ENCODE data around the gene SMS.

Gene SMS

DNA sequence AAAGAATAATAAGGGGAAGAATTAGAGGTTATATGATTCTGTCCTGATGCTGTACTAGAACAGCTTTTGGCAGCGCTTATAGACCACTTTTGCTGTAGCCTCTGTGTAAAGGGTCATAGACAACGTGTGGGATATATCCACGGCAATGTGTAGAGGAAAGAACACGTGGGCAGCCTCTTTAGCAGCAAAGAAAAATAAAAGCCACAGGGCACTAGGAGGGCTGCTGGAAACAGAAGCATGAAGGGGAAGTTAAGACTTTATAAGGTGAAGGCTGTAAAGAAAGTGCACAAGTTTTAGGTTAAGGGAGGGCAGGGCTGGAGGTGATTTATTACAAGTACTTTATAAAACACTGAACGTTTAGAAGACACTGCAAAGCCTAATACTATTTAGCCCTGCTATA lies 71.5 kb downstream of the SMS start:
- no peaks in the 10 kb centered on the region for H3K36me3 ChIP-seq (ENCODE audit: control insufficient read depth, insufficient read depth, low read length)
- no peaks in the 10 kb centered on the region for H3K9me3 ChIP-seq (ENCODE audit: control insufficient read depth, low read length)
- H3K27ac ChIP-seq (ENCODE audit: low read depth, low read length, severe bottlenecking): no peak overlapping the region
- 79 to 92% methylated on average over 3 of the region's 5 CpGs for WGBS, 2 experiments (ENCODE audit: insufficient coverage in 2 of 2)
- no peaks in the 10 kb centered on the region for H3K4me1 ChIP-seq (ENCODE audit: control insufficient read depth, insufficient read depth, low read length, poor library complexity, severe bottlenecking)
- no peak overlapping the region for H3K4me3 ChIP-seq (ENCODE audit: extremely low read depth, insufficient read depth, low read length, poor library complexity, severe bottlenecking)

DNA sequence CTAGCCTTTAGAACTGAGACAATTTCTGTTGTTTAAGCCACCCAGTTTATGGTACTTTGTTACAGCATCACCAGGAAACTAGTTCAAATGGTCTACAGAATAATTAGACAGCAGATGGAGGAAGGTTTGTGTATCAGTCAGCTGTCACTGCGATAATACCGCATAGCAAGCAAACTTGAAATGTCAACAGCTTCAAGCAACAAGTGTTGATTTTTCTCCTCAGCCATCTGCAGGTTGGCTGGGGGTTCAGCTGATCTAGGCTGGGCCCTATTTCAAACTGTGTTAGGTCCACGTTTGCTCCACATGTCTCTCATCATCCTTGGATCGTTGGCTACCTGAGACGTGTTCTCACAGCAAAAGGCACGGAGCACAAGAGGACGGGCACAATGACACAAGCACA lies 72.4 kb downstream of the SMS start:
- H3K9me3 ChIP-seq (ENCODE audit: control insufficient read depth, low read length): no peaks in the 10 kb centered on the region
- H3K4me3 ChIP-seq (ENCODE audit: extremely low read depth, insufficient read depth, low read length, poor library complexity, severe bottlenecking): no peak overlapping the region
- no peak overlapping the region for H3K27ac ChIP-seq (ENCODE audit: low read depth, low read length, severe bottlenecking)
- no peaks in the 10 kb centered on the region for H3K4me1 ChIP-seq (ENCODE audit: control insufficient read depth, insufficient read depth, low read length, poor library complexity, severe bottlenecking)
- no peaks in the 10 kb centered on the region for H3K36me3 ChIP-seq (ENCODE audit: control insufficient read depth, insufficient read depth, low read length)
- 89 to 97% methylated on average over 4 to 6 of the region's 7 CpGs for WGBS, 2 experiments (ENCODE audit: insufficient coverage in 2 of 2)

DNA sequence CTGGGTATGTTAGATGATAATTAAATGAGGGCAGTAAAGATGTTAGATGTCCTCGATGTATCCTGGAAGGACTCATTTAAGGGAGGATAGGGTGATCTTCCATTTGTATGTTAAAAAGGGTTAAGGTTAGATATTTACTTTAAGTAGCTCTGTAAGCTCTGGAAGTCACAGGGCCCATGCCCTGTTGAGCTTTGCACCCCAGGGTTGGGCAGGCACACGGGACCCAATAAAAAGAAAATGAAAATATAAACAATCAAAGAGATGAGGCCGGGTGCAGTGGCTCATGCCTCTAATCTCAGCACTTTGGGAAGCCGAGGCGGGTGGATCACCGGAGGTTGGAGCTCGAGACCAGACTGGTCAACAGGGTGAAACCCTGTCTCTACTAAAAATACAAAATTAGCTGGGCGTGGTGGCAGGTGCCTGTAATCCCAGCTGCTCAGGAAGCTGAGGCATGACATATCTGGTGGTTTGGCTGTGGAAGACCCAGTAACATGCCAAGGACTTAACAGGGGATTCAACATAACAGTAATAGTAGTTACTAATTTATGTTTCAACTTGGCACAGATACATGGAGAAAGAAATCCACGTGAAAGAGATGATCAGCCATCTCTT lies 74.7 kb downstream of the SMS start:
- Histone ChIP-seq H3K9me3 (ENCODE audit: control insufficient read depth, low read length) (no peaks in the 10 kb centered on the region), H3K27ac (ENCODE audit: low read depth, low read length, severe bottlenecking) (no peak overlapping the region), H3K36me3 (ENCODE audit: control insufficient read depth, insufficient read depth, low read length) (no peaks in the 10 kb centered on the region), H3K4me1 (ENCODE audit: control insufficient read depth, insufficient read depth, low read length, poor library complexity, severe bottlenecking) (no peaks in the 10 kb centered on the region), H3K4me3 (ENCODE audit: extremely low read depth, insufficient read depth, low read length, poor library complexity, severe bottlenecking) (no peak overlapping the region)
- WGBS, 2 experiments (ENCODE audit: insufficient coverage in 2 of 2): 88 to 100% methylated on average over 1 to 4 of the region's 9 CpGs

DNA sequence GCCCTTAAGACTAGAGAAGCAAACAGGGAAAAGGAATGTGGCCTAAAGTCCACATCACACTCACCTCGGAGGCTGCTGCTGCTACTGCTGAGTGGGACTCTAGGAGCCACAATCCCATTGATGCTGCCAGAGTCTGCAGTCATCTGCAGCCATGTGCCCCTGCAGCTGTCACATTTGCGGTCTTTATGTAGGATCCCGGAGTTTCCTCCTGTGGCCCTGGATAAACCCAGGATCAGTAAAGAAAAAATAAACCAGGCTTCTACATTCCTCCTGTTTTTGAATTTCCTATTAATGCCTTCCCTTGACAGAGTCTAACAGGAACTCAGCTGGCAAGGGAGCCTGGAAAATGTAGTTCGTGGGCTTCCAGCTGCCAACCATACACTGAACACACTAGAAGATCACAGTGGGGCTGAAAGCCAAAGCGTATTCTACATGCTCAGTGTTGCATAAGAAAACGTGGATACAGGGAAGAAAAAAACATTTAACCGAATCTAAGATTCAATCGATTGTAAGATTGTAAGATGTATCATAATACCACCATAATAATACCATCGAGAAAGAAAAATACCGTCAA lies 81.3 kb downstream of the SMS start:
- WGBS, 2 experiments (ENCODE audit: insufficient coverage in 2 of 2): 96 to 100% methylated on average over 2 to 3 of the region's 10 CpGs
- no peak overlapping the region for H3K27ac ChIP-seq (ENCODE audit: low read depth, low read length, severe bottlenecking)

DNA sequence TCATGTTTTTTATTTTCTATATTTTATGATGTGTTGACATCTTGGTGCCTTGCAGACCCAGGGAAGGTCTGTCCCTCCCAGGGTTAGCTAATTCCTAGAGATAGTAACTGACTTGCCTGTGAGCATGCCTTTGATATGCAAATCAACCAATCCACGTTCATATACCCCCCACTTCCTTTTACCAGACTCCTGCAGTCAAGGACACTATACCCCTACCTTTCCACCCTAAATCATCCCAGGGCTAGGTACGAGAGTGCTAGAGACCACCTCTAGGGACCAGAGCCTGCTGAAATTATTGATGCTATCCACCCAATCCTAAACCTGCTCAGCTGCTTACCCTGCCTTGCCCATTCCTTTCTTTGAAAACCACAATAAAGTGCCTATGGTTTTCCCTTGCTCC lies 84.1 kb downstream of the SMS start:
- Histone ChIP-seq H3K27ac (ENCODE audit: low read depth, low read length, severe bottlenecking) (no peak overlapping the region), H3K36me3 (ENCODE audit: control insufficient read depth, insufficient read depth, low read length) (no peaks in the 10 kb centered on the region)

More for the DNA sequence above, 81.3 kb downstream of the SMS start:
- H3K4me3 ChIP-seq (ENCODE audit: extremely low read depth, insufficient read depth, low read length, poor library complexity, severe bottlenecking): no peak overlapping the region
- no peaks in the 10 kb centered on the region for H3K9me3 ChIP-seq (ENCODE audit: control insufficient read depth, low read length)
- H3K36me3 ChIP-seq (ENCODE audit: control insufficient read depth, insufficient read depth, low read length): no peaks in the 10 kb centered on the region
- H3K4me1 ChIP-seq (ENCODE audit: control insufficient read depth, insufficient read depth, low read length, poor library complexity, severe bottlenecking): no peaks in the 10 kb centered on the region

DNA sequence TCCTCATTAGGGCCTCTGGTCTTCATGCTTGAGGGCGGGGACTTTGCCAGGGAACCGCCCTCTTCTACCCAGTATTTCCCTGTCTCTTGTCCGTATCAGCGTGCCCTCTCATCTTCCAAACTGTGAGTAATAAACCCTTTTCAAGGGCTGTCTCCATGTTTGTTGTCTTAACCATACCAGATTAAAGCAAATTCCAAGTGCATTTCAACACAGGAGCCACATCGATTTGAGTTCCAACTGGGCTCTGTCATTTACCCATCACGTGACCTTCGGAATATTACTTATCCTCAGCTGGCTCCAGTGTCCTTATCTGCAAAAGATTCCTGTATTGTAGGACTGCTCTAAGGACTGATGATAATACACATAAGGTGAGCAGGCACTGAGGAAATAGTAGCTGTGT lies 85.2 kb downstream of the SMS start:
- WGBS, 2 experiments (ENCODE audit: insufficient coverage in 2 of 2): 100% methylated on average over 2 to 4 of the region's 7 CpGs
- no peak overlapping the region for H3K4me3 ChIP-seq (ENCODE audit: extremely low read depth, insufficient read depth, low read length, poor library complexity, severe bottlenecking)

More for the DNA sequence above, 84.1 kb downstream of the SMS start:
- 42 to 86% methylated on average over 1 to 2 of the region's 2 CpGs for WGBS, 2 experiments (ENCODE audit: insufficient coverage in 2 of 2)
- H3K4me1 ChIP-seq (ENCODE audit: control insufficient read depth, insufficient read depth, low read length, poor library complexity, severe bottlenecking): no peaks in the 10 kb centered on the region
- no peaks in the 10 kb centered on the region for H3K9me3 ChIP-seq (ENCODE audit: control insufficient read depth, low read length)
- no peak overlapping the region for H3K4me3 ChIP-seq (ENCODE audit: extremely low read depth, insufficient read depth, low read length, poor library complexity, severe bottlenecking)

DNA sequence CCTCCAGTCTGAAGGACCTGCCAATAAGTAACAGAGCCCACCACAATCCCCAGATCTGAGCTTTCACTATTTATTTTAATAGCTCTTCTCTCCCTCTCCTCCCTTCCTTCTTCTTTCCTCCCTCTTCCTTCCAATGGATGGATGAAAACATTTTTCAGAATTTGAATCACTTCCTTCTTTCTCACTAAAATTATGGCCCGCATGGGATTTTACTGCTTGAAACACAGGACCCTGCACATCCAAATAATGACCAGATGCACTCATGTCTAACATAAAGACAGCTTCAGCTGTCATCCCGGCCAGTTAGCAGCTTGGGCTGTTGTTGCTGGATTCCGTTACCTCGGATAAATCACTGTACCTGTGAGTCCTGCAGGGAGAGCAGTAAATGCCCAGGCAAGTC lies 86.2 kb downstream of the SMS start:
- Histone ChIP-seq H3K4me1 (ENCODE audit: control insufficient read depth, insufficient read depth, low read length, poor library complexity, severe bottlenecking) (no peaks in the 10 kb centered on the region), H3K9me3 (ENCODE audit: control insufficient read depth, low read length) (no peaks in the 10 kb centered on the region), H3K4me3 (ENCODE audit: extremely low read depth, insufficient read depth, low read length, poor library complexity, severe bottlenecking) (no peak overlapping the region), H3K36me3 (ENCODE audit: control insufficient read depth, insufficient read depth, low read length) (no peaks in the 10 kb centered on the region), H3K27ac (ENCODE audit: low read depth, low read length, severe bottlenecking) (no peak overlapping the region)
- 92 to 94% methylated on average over 2 of the region's 4 CpGs for WGBS, 2 experiments (ENCODE audit: insufficient coverage in 2 of 2)

More for the DNA sequence above, 85.2 kb downstream of the SMS start:
- Histone ChIP-seq H3K27ac (ENCODE audit: low read depth, low read length, severe bottlenecking) (no peak overlapping the region), H3K36me3 (ENCODE audit: control insufficient read depth, insufficient read depth, low read length) (no peaks in the 10 kb centered on the region), H3K4me1 (ENCODE audit: control insufficient read depth, insufficient read depth, low read length, poor library complexity, severe bottlenecking) (no peaks in the 10 kb centered on the region), H3K9me3 (ENCODE audit: control insufficient read depth, low read length) (no peaks in the 10 kb centered on the region)

DNA sequence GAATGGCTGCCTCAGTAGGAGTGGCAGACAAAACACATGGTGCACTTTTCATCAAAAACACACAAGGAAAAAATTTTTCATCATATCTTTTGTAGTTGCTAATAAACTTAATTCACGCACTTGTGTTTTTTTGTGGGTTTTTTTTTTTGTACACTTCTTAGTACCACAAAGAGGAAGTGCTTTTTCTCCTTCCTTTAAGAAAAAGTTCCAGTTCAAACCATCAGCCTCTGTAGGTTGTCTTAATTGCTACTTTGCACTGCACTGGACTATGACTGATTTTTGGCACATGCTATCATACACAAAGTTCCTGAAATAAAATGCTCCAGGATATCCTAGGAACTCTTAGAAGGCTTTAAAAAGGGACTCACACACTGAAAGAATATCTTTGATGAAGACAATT lies 91.6 kb downstream of the SMS start, which contains the start of gene PHEX:
PHEX (plus strand) TSS at position 242 of the 400 bp plus-strand sequence. CDS start 681 bp downstream, outside the sequence.
- WGBS, 2 experiments (ENCODE audit: insufficient coverage in 2 of 2): no CpG with 5 or more reads among the region's 1 CpG
- Histone ChIP-seq H3K9me3 (ENCODE audit: control insufficient read depth, low read length) (no peaks in the 10 kb centered on the region), H3K27ac (ENCODE audit: low read depth, low read length, severe bottlenecking) (no peak within 1 kb of the TSS), H3K4me1 (ENCODE audit: control insufficient read depth, insufficient read depth, low read length, poor library complexity, severe bottlenecking) (no peaks in the 10 kb centered on the region), H3K4me3 (ENCODE audit: extremely low read depth, insufficient read depth, low read length, poor library complexity, severe bottlenecking) (no peak within 1 kb of the TSS), H3K36me3 (ENCODE audit: control insufficient read depth, insufficient read depth, low read length) (no peaks in the 10 kb centered on the region)

DNA sequence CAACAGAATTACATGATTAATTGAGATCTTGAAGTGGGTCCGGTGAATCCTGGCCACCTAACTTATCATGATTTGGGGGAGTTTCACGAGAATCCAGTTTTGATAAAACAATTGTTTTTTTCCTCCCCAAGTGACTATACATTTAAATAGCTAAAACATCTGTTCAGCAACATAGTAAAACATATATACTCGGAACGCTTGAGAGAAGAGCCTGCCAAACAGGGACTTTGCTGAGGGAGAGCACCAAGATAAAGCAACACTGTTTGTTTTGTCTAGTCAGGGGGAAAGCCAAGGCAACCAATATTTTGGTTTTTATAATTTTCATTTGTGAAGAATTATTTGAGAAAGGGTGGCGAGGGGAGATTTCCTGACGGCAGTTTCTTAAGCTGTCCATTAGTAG lies 92.0 kb downstream of the SMS start:
- H3K4me3 ChIP-seq (ENCODE audit: extremely low read depth, insufficient read depth, low read length, poor library complexity, severe bottlenecking): no peak overlapping the region
- no peak overlapping the region for H3K27ac ChIP-seq (ENCODE audit: low read depth, low read length, severe bottlenecking)
- H3K9me3 ChIP-seq (ENCODE audit: control insufficient read depth, low read length): no peaks in the 10 kb centered on the region
- 84 to 93% methylated on average over 2 of the region's 6 CpGs for WGBS, 2 experiments (ENCODE audit: insufficient coverage in 2 of 2)
- H3K36me3 ChIP-seq (ENCODE audit: control insufficient read depth, insufficient read depth, low read length): no peaks in the 10 kb centered on the region
- H3K4me1 ChIP-seq (ENCODE audit: control insufficient read depth, insufficient read depth, low read length, poor library complexity, severe bottlenecking): no peaks in the 10 kb centered on the region

DNA sequence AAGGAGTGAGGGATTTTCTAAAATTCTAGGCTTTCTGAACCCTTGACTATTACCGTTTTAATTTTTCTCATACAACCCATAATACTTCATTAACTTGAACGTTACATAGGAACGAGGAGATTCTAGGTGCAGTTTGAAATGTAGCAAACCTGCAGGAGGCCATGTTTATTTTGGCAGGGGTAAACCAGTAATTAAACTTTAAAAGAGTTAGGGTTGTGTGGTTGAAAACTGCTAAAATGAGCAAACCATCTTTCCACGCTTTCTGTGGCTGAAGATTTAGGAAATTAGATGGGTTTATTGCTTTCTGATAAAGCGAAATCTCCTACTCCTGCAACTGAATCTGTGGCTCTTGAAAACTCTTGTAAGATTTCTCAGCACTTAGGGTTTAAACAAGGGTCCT lies 93.3 kb downstream of the SMS start:
- Histone ChIP-seq H3K4me1 (ENCODE audit: control insufficient read depth, insufficient read depth, low read length, poor library complexity, severe bottlenecking) (peaks cover 5% of the 10 kb centered on the region), H3K27ac (ENCODE audit: low read depth, low read length, severe bottlenecking) (no peak overlapping the region)
- whole genome bisulfite sequencing, 2 experiments (ENCODE audit: insufficient coverage in 2 of 2): 100% methylated on average over 1 of the region's 5 CpGs; no CpG with 5 or more reads in 1 of the 2 experiments

DNA sequence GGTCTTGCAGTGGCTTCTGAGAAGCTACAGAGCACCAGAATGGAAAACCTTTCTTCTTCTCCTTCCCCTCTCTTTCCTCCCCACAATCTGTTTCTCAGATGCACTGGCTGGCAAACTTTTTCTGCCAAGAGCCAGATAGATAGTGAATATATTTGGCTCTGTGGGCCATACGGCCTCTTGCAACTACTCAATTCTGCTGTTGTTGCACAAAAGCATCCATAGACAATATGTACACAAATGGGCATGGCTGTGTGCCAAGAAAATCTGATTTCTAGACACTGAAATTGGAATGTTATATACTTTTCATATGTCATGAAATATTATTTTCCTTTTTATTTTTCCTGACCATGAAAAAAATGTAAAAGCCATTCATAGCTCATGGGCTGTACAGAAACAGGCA lies 94.7 kb downstream of the SMS start:
- Histone ChIP-seq H3K4me1 (ENCODE audit: control insufficient read depth, insufficient read depth, low read length, poor library complexity, severe bottlenecking) (peaks cover 5% of the 10 kb centered on the region), H3K9me3 (ENCODE audit: control insufficient read depth, low read length) (no peaks in the 10 kb centered on the region), H3K27ac (ENCODE audit: low read depth, low read length, severe bottlenecking) (no peak overlapping the region), H3K36me3 (ENCODE audit: control insufficient read depth, insufficient read depth, low read length) (no peaks in the 10 kb centered on the region), H3K4me3 (ENCODE audit: extremely low read depth, insufficient read depth, low read length, poor library complexity, severe bottlenecking) (no peak overlapping the region)
- no CpG with 5 or more reads among the region's 1 CpG for WGBS, 2 experiments (ENCODE audit: insufficient coverage in 2 of 2)

More for the DNA sequence above, 93.3 kb downstream of the SMS start:
- Histone ChIP-seq H3K9me3 (ENCODE audit: control insufficient read depth, low read length) (no peaks in the 10 kb centered on the region), H3K36me3 (ENCODE audit: control insufficient read depth, insufficient read depth, low read length) (no peaks in the 10 kb centered on the region), H3K4me3 (ENCODE audit: extremely low read depth, insufficient read depth, low read length, poor library complexity, severe bottlenecking) (no peak overlapping the region)
